Osteocyte (in vitro differentiated cells): Measurements from ENCODE around the gene PYGL. TPM values are rescaled to one million over a fixed set of nuclear protein-coding genes. Genes with fewer than 3 reads are reported as not detected.

Experiments
- DNase-seq: peaks from one replicate; pipeline ENCODE4 v3.0.0; 2021; ENCODE audit warnings: mixed read lengths; ENCODE audit not compliant: unreplicated experiment; ENCODE audit errors: extremely low spot score
- H3K27ac Mint-ChIP-seq: one replicate; pipeline ENCODE4 v1.8.0; 2021; ENCODE audit warnings: mild to moderate bottlenecking, mixed read lengths; ENCODE audit not compliant: unreplicated experiment
- H3K27me3 Mint-ChIP-seq: one replicate; pipeline ENCODE4 v1.8.0; 2021; ENCODE audit warnings: mixed read lengths; ENCODE audit not compliant: unreplicated experiment
- H3K36me3 Mint-ChIP-seq: one replicate; pipeline ENCODE4 v1.8.0; 2021; ENCODE audit warnings: mixed read lengths; ENCODE audit not compliant: unreplicated experiment
- H3K4me1 Mint-ChIP-seq: one replicate; pipeline ENCODE4 v1.8.0; 2021; ENCODE audit warnings: mixed read lengths; ENCODE audit not compliant: unreplicated experiment
- H3K4me3 Mint-ChIP-seq: one replicate; pipeline ENCODE4 v1.8.0; 2021; ENCODE audit warnings: mild to moderate bottlenecking, moderate library complexity, mixed read lengths; ENCODE audit not compliant: unreplicated experiment
- H3K9me3 Mint-ChIP-seq: one replicate; pipeline ENCODE4 v1.8.0; 2021; ENCODE audit warnings: mixed read lengths; ENCODE audit not compliant: unreplicated experiment
- total RNA-seq: library from RNA; stranded (reverse); gene quantifications from 2 replicates; pipeline ENCODE4 v1.2.1, GENCODE V29; 2021
- TF ChIP-seq, protein P1 (sequence below): fragments of 200-600 bp; sonication (generic); IDR thresholded peaks from 2 replicates; pipeline ENCODE4 v1.5.0; 2021; ENCODE audit warnings: antibody characterized with exemption, mild to moderate bottlenecking, moderate library complexity

Gene PYGL
- total RNA-seq, 1 donor from 2014 or later = 37.3 TPM

DNA sequence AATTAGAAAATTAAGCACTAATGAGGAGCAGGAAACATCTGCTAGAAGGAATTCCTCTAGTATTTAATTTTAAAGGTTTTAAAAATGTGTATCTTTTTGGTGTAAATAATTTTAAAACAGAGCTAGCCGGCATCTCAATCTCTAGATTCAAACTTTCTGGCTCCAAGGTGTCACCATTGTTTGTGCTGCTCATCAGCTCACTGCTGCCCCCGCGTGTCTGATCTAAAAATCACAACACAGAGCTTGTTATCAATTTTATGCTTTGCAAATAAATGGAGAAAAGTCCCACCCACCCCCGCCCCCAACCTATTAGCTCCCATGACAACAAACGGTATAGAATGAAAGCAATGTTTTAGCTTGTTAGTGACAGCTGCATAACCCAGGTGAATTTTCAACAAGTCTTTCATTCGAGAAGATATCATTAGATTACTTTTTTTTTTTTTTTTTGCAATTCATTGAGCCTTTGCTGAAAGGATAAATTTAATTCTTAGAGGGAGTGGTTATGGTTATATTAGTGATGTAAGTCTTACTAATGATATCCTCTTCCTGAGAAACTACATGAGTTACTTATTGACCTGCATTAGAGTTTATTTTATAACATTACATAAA lies 83.7 kb downstream of the PYGL start:
- H3K27ac Mint-ChIP-seq = peak overlapping the region; percentile 95
- no peaks in the 10 kb centered on the region for H3K36me3 Mint-ChIP-seq
- H3K4me1 Mint-ChIP-seq = peaks cover 19% of the 10 kb centered on the region
- H3K9me3 Mint-ChIP-seq = no peaks in the 10 kb centered on the region
- peak overlapping the region; percentile 78 for H3K4me3 Mint-ChIP-seq
- TF ChIP-seq, protein P1, sequence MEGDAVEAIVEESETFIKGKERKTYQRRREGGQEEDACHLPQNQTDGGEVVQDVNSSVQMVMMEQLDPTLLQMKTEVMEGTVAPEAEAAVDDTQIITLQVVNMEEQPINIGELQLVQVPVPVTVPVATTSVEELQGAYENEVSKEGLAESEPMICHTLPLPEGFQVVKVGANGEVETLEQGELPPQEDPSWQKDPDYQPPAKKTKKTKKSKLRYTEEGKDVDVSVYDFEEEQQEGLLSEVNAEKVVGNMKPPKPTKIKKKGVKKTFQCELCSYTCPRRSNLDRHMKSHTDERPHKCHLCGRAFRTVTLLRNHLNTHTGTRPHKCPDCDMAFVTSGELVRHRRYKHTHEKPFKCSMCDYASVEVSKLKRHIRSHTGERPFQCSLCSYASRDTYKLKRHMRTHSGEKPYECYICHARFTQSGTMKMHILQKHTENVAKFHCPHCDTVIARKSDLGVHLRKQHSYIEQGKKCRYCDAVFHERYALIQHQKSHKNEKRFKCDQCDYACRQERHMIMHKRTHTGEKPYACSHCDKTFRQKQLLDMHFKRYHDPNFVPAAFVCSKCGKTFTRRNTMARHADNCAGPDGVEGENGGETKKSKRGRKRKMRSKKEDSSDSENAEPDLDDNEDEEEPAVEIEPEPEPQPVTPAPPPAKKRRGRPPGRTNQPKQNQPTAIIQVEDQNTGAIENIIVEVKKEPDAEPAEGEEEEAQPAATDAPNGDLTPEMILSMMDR = peak; percentile 85
- no peaks in the 10 kb centered on the region for H3K27me3 Mint-ChIP-seq
- DNase-seq = peak; percentile 93

DNA sequence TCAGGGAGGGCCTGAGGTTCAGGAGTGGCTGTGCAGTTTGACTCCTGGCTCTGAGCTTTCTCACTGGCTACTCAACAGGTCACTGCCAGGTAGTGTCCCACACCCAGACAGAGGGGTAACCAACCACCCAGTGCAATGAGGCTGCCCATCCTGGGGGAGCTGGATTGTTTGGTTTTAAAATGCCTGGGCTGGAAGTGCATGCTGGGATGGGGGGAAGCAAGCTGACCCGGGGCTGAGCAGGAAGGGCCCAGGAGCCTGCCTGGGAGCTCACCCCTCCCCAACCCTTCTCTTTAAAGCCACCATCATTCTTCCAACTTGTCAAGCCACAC lies 85.0 kb downstream of the PYGL start:
- Mint-ChIP-seq H3K9me3 (no peaks in the 10 kb centered on the region), H3K4me1 (peaks cover 20% of the 10 kb centered on the region), H3K27me3 (no peaks in the 10 kb centered on the region), H3K27ac (peak overlapping the region; percentile 95), H3K4me3 (peak overlapping the region; percentile 78), H3K36me3 (no peaks in the 10 kb centered on the region)
- no peak for DNase-seq
- TF ChIP-seq, protein P1 = no peak

DNA sequence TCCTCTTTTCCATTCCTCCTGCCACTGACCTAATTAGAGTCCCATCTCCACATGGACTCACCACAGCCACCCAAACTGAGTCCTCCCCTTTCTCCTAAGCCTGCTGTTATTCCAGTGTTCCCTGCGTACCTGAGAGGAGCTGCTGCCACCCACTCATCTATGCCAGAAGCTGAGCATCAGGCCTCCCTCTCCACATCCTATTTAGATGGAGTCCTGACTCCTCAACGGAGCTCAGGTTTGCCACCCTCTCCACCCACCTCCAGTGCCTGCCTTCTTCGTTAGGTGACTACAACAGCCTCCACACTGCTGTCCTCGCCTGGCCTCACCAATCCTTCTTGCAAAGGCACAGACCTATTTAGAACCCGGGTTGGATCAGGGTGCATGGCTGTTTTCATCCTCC lies 87.6 kb downstream of the PYGL start:
- Mint-ChIP-seq H3K27me3 (no peaks in the 10 kb centered on the region), H3K36me3 (no peaks in the 10 kb centered on the region), H3K4me1 (peaks cover 18% of the 10 kb centered on the region), H3K9me3 (no peaks in the 10 kb centered on the region), H3K4me3 (no peak overlapping the region), H3K27ac (no peak overlapping the region)
- TF ChIP-seq, protein P1 = no peak
- no peak for DNase-seq

DNA sequence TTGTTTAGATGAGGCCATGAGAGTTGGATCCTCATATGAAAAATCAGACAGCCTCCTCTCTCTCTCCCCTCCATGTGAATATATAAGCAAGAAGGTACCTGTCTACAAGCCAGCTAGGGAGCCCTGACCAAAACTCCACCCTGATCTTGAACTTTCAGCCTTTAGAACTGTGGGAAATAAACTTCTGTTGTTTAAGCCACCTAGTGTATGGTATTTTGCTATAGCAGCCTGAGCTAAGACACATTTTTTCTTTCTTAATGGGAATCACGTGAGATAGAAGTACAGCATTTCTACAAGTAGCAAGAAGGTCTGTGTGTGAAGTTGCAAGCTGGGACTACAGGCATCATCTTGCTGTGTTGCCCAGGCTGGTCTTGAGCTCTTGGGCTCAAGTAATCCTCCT lies 88.7 kb downstream of the PYGL start:
- Mint-ChIP-seq H3K4me1 (peaks cover 18% of the 10 kb centered on the region), H3K36me3 (no peaks in the 10 kb centered on the region), H3K27me3 (no peaks in the 10 kb centered on the region), H3K27ac (no peak overlapping the region), H3K9me3 (no peaks in the 10 kb centered on the region), H3K4me3 (no peak overlapping the region)
- TF ChIP-seq, protein P1 = peak; percentile 31
- DNase-seq = no peak

Other genes starting within 250 kb of the PYGL start
- gene NIN, start 113.3 kb downstream of the PYGL start, total RNA-seq = 46.3 and 50.2 TPM in 2 replicates
- gene ABHD12B, start 72.4 kb downstream of the PYGL start, total RNA-seq = not detected in 2 replicates
- 4.4 and 4.8 TPM in 2 replicates for gene TRIM9, start 150.6 kb upstream of the PYGL start, total RNA-seq